GM06990 (cell line): ENCODE data around the gene CASZ1.

ENCODE experiments used
- DNase-seq: peaks from one replicate; pipeline ENCODE4 v3.0.0-alpha.2; 2011; ENCODE audit not compliant: insufficient read length; ENCODE audit errors: extremely low read depth
- H3K27me3 ChIP-seq: replicated peaks from 2 replicates; pipeline ENCODE4 v1.6.0; 2011; ENCODE audit warnings: low read length; ENCODE audit not compliant: control insufficient read depth, insufficient read depth
- H3K36me3 ChIP-seq: 2 replicates; pipeline ENCODE4 v1.5.1; 2011; ENCODE audit warnings: low read length; ENCODE audit not compliant: control insufficient read depth, insufficient read depth
- H3K4me3 ChIP-seq: replicated peaks from 2 replicates; pipeline ENCODE4 v1.5.1; 2011; ENCODE audit warnings: low read depth, mild to moderate bottlenecking, control low read depth, low read length
- TF ChIP-seq, protein P1 (sequence below): IDR thresholded peaks from 2 replicates; pipeline ENCODE4 v1.5.1; 2011; ENCODE audit warnings: low read length, control low read depth, mild to moderate bottlenecking, inconsistent platforms; ENCODE audit not compliant: insufficient read depth, poor library complexity, severe bottlenecking

CASZ1 gene

DNA sequence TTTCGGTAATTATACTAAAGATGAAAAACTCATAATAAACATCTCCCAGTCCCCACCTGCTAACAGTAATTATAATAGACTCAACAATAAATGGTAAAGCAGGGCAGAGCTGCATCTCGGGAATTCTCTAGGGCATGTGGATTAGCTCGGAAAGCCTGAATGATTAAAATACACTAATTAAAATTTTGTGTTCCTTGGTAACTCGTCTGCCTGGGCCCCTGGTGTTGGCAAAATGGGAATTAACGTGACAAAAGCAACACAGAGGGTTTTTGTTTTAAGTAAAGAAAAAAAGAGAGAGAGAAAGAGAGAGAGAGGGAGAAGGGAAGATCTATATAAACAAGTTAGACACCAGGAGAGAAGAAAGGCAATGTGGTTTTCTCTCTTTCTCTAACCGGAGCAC lies 62.1 kb downstream of the CASZ1 start:
- DNase-seq = no peak

DNA sequence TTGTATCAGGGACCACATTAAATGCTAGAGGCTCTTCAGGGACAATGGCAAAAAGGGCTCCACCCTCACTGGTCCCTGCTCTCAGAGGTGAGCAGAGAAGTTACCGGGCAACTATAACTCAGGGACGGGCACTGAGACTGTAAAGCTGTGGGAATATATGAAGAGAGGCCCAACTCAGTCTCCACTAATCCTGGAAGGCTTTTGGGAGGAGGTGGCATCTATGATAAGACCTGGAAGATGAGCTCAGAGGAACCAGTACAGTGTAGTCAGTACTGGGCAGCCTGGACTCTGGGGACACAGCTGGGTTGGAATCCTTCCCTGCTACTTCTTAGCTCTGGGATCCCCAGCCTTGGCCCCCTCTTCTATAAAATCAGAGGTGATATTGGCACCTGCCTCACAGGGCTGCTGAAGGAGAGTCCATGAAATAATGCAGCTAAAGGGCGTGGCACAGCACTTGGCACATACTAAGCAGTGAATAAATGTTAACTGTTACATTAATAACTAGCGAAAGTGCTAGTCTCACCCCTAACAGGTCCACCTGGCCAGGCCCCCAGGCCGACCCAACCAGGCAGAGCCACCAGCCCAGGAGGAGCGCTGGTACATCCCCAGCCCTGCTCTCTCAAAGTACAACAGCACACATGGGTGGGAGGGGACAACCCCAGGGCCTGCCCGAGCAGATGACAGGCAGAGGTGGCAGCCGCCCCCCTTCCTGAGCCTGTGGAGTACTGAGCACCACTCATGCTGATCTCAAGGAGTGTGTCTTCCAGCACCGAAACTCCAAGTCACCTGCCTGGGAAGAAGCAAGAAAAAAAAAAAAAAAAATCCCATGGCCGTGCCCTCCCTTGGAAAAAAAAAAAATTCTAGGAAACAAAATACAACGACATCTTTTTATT lies 62.7 kb downstream of the CASZ1 start:
- no peak overlapping the region for H3K4me3 ChIP-seq
- H3K36me3 ChIP-seq = no peaks in the 10 kb centered on the region
- H3K27me3 ChIP-seq = no peaks in the 10 kb centered on the region
- TF ChIP-seq, protein P1, sequence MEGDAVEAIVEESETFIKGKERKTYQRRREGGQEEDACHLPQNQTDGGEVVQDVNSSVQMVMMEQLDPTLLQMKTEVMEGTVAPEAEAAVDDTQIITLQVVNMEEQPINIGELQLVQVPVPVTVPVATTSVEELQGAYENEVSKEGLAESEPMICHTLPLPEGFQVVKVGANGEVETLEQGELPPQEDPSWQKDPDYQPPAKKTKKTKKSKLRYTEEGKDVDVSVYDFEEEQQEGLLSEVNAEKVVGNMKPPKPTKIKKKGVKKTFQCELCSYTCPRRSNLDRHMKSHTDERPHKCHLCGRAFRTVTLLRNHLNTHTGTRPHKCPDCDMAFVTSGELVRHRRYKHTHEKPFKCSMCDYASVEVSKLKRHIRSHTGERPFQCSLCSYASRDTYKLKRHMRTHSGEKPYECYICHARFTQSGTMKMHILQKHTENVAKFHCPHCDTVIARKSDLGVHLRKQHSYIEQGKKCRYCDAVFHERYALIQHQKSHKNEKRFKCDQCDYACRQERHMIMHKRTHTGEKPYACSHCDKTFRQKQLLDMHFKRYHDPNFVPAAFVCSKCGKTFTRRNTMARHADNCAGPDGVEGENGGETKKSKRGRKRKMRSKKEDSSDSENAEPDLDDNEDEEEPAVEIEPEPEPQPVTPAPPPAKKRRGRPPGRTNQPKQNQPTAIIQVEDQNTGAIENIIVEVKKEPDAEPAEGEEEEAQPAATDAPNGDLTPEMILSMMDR = no peak
- no peak for DNase-seq

More for the DNA sequence above, 62.1 kb downstream of the CASZ1 start:
- no peaks in the 10 kb centered on the region for H3K27me3 ChIP-seq
- no peak overlapping the region for H3K4me3 ChIP-seq
- TF ChIP-seq, protein P1 = no peak
- no peaks in the 10 kb centered on the region for H3K36me3 ChIP-seq

DNA sequence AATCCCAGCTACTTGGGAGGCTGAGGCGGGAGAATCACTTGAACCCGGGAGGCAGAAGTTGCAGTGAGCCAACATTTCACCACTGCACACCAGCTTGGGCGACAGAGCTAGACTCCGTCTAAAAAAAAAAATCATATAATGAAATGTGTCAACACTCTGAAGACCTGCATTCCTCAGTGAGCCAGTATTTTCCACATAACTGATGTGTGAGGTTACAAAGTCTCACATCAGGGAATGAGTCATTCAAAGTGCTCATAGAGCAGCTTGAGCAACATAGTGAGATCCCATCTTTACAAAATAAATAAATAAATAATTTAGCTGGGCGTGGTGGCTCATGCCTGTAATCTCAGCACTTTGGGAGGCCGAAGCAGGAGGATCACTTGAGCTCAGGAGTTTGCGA lies 65.5 kb downstream of the CASZ1 start:
- TF ChIP-seq, protein P1 = no peak

DNA sequence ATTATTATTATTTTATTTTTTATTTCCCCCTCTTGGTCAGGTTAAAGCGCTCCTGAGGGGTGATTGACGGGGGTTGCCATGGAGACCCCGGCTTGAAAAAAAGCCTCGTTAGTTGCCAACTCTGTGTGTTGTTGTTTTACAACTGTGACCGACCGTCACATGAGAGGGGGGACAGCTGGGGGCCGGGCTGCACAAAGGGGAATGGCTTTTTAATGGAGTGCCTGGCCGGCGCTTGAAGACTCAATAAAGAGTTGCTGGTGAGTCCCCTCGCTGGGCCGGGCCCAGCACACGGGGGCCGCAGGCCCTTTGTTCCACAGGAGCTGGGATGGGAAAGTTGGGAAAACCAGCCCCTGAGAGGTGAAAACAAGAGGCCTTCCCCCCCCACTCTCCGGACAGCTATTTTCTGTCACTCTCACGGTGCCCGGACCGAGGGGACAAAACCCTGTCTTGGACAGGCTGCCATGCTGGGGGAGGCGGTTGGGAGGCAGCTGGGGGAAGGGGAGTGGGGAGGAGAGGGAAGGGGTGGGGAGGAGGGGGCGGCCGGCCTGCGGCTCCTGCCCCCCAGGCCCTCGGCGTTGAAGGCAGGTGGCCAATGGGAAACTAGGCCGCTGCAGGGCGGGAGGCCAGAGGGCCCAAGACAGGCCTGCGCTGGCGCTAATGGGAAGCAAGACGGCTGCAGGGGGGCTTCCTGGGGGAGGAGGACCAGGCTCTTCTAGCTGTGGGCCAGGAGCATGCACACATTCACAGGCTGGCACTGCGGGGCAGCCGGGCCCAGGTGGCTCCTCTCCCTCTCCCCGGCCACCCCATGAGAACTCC lies 67.6 kb downstream of the CASZ1 start:
- H3K4me3 ChIP-seq = no peak overlapping the region
- no peaks in the 10 kb centered on the region for H3K36me3 ChIP-seq
- no peak for DNase-seq
- no peaks in the 10 kb centered on the region; the same call in 1 of the 2 replicates for H3K27me3 ChIP-seq
- TF ChIP-seq, protein P1 = no peak

More for the DNA sequence above, 65.5 kb downstream of the CASZ1 start:
- Histone ChIP-seq H3K4me3 (no peak overlapping the region), H3K27me3 (no peaks in the 10 kb centered on the region; the same call in 1 of the 2 replicates), H3K36me3 (no peaks in the 10 kb centered on the region)
- DNase-seq = no peak

DNA sequence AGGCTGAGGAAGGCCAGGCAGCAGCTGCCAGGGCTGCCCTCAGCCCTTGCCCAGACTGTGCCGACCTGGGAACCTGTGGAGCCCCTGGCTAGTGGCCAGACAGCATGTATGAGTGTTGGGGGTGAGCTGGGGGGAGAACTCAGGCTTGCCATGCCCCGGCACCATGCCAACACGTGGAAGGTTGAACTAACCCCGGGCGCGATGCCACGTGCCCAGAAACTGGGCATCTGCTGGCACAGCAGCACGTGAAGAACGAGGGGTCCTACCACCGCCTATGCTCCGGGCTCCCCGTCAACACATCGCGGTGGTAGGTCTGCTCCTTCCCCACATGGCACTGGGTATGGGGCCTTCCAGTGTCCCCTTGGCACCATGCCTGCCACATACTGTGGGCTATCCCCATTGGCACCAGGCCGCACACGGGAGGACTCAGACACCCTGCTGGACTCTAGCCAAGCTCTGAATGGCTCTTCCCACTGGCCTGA lies 68.7 kb downstream of the CASZ1 start:
- TF ChIP-seq, protein P1 = no peak
- DNase-seq = no peak
- Histone ChIP-seq H3K27me3 (no peaks in the 10 kb centered on the region; the same call in 1 of the 2 replicates), H3K36me3 (no peaks in the 10 kb centered on the region), H3K4me3 (no peak overlapping the region)
